Keratinocyte (primary cell): ENCODE measurements around the gene PADI1.

Experiments used
- EZH2 ChIP-seq: IDR thresholded peaks from one replicate; pipeline ENCODE4 v1.6.1; 2012; ENCODE audit warnings: inconsistent platforms, mild to moderate bottlenecking, low read length, moderate library complexity
- TF ChIP-seq, protein P1 (sequence below), 3 experiments: IDR thresholded peaks in 1 of 3; conservative IDR thresholded peaks in 1 of 3; optimal IDR thresholded peaks in 1 of 3; 2 replicates in 2 of 3; 3 replicates in 1 of 3; pipeline versions ENCODE3 to v1.5.1; 2011; ENCODE audit warnings: low read length in 3 of 3, mild to moderate bottlenecking in 3 of 3, moderate library complexity in 2 of 3, control low read depth in 1 of 3, inconsistent platforms in 1 of 3; ENCODE audit not compliant: insufficient read depth in 2 of 3; ENCODE audit errors: extremely low read depth in 1 of 3

DNA sequence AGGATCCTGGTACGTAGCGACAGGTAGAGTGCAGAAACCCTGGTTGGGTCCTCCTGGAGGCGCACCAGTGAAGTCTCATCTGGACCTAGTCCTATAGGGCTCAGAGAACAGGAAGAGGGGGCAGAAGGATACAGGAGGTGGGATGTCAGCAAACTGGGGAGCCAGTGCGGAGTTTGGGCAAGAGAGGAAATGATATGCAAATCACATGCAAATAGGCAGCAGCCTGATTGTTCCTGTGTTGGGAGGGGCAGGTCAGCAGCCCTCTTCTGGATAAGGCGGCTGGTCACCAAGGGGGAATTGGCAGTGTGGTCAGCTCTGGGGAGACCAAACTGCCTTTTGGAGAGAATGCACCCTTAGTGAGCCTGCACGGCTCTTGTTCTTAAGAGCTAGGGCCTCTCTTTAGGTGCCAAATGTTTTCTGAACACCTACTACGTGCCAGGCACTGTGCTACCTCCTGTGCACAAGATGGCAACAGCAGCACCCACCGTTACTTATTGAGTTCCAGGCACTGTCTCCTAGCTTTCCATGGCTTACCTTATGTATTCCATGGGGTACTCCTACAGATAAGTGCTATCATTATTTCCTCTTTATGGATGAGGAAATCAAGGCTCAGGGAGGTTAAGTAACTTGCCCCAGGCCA is 25.9 kb downstream of the PADI1 start:
- TF ChIP-seq, protein P1, sequence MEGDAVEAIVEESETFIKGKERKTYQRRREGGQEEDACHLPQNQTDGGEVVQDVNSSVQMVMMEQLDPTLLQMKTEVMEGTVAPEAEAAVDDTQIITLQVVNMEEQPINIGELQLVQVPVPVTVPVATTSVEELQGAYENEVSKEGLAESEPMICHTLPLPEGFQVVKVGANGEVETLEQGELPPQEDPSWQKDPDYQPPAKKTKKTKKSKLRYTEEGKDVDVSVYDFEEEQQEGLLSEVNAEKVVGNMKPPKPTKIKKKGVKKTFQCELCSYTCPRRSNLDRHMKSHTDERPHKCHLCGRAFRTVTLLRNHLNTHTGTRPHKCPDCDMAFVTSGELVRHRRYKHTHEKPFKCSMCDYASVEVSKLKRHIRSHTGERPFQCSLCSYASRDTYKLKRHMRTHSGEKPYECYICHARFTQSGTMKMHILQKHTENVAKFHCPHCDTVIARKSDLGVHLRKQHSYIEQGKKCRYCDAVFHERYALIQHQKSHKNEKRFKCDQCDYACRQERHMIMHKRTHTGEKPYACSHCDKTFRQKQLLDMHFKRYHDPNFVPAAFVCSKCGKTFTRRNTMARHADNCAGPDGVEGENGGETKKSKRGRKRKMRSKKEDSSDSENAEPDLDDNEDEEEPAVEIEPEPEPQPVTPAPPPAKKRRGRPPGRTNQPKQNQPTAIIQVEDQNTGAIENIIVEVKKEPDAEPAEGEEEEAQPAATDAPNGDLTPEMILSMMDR (optimal IDR thresholded peaks at IDR 0.05 in 1 of 3, IDR thresholded peaks at IDR 0.05 in 1 of 3, conservative IDR thresholded peaks at IDR 0.05 in 1 of 3; ENCODE audit: extremely low read depth in 1 of 3, insufficient read depth in 2 of 3, low read length in 3 of 3): no peak
- no peak for TF ChIP-seq EZH2
